Panc1 (cell line): ENCODE results near the gene TBC1D22B. TPM values are rescaled to one million over a fixed set of nuclear protein-coding genes. Genes with fewer than 3 reads are reported as not detected.

Experiments
- ATAC-seq: fragments of 200-7000 bp; cut with Tn5 transposase; 2 replicates; pipeline ENCODE4 v1.9.1; 2020; ENCODE audit warnings: mild to moderate bottlenecking, moderate library complexity
- BruUV-seq: library from RNA; stranded (reverse); fragments of 400-500 nt; replicated peaks from 2 replicates; lab custom pipeline; 2021; lab: Mats Ljungman, UMichigan
- CTCF ChIA-PET: fragments of 300-600 bp; sonication (Branson Sonifier 250); formaldehyde crosslinking; loops from one replicate; lab custom pipeline; 2022; ENCODE audit warnings: antibody characterized with exemption; lab: Charles Lee
- POLR2A ChIA-PET: fragments of 300-600 bp; sonication (Branson Sonifier 250); formaldehyde crosslinking; loops from one replicate; lab custom pipeline; 2022; ENCODE audit warnings: antibody characterized with exemption; lab: Charles Lee
- DNase-seq: peaks from one replicate; pipeline ENCODE4 v3.0.0-alpha.2; 2010; ENCODE audit warnings: low read depth, low spot score
- H3K27ac ChIP-seq: 2 replicates; pipeline ENCODE4 v1.5.1; 2011; ENCODE audit warnings: mild to moderate bottlenecking, low read length, inconsistent platforms
- H3K27me3 ChIP-seq: fragments of 200-500 bp; sonication (Bioruptor generic); 2 replicates; pipeline ENCODE4 v1.6.0; 2014; ENCODE audit warnings: low read length, inconsistent platforms; ENCODE audit not compliant: control insufficient read depth, insufficient read depth
- H3K36me3 ChIP-seq: fragments of 200-500 bp; sonication (Bioruptor generic); 2 replicates; pipeline ENCODE4 v1.5.1; 2014; ENCODE audit warnings: inconsistent platforms, mild to moderate bottlenecking, low read length, moderate library complexity; ENCODE audit not compliant: control insufficient read depth, insufficient read depth
- H3K4me1 ChIP-seq: 2 replicates; pipeline ENCODE4 v1.5.1; 2011; ENCODE audit warnings: inconsistent platforms, mild to moderate bottlenecking, low read length, moderate library complexity; ENCODE audit not compliant: control insufficient read depth, insufficient read depth
- H3K4me3 ChIP-seq, 2 experiments: 2 replicates each; pipeline ENCODE4 v1.5.1; 2011 to 2012; ENCODE audit warnings: low read depth in 2 of 2, low read length in 2 of 2, mild to moderate bottlenecking in 2 of 2, inconsistent platforms in 1 of 2, moderate library complexity in 1 of 2
- H3K9me3 ChIP-seq: fragments of 200-500 bp; sonication (Bioruptor generic); 2 replicates; pipeline ENCODE4 v1.5.1; 2014; ENCODE audit warnings: low read depth, mild to moderate bottlenecking, inconsistent platforms, low read length, moderate library complexity; ENCODE audit not compliant: control insufficient read depth, insufficient read depth
- CTCF ChIP-seq: fragments of 450-650 bp; IDR thresholded peaks from 2 replicates; pipeline ENCODE4 v1.5.1; 2017; ENCODE audit warnings: mild to moderate bottlenecking
- POLR2AphosphoS5 ChIP-seq: IDR thresholded peaks from 2 replicates; pipeline ENCODE4 v1.6.1; 2012; ENCODE audit warnings: mild to moderate bottlenecking, low read depth, low read length, moderate library complexity
- REST ChIP-seq, 2 experiments: IDR thresholded peaks; 2 replicates each; pipeline ENCODE4 v1.6.1; 2011 to 2012; ENCODE audit warnings: low read depth in 2 of 2, control low read depth in 1 of 2, low read length in 1 of 2, mild to moderate bottlenecking in 1 of 2, moderate library complexity in 1 of 2; ENCODE audit not compliant: insufficient read depth in 1 of 2
- SIN3A ChIP-seq: IDR thresholded peaks from 2 replicates; pipeline ENCODE4 v1.6.1; 2012; ENCODE audit warnings: low read depth, mild to moderate bottlenecking, low read length, moderate library complexity, borderline replicate concordance; ENCODE audit not compliant: insufficient read depth
- TCF7L2 ChIP-seq: IDR thresholded peaks from 2 replicates; pipeline ENCODE4 v1.6.1; 2011; ENCODE audit warnings: mild to moderate bottlenecking, low read depth, low read length, inconsistent platforms
- in situ Hi-C: cut with HindIII; loops from 2 replicates; pipeline ENCODE4 v1.10.0; 2016; ENCODE audit warnings: low sequenced_read_pairs, low pct_unique_long_range_greater_than_20kb
- intact Hi-C: fragments of 100-400 bp; cut with micrococcal nuclease; formaldehyde crosslinking; loops from one replicate; pipeline ENCODE4 v1.10.0; 2022; ENCODE audit not compliant: unreplicated experiment
- total RNA-seq: library from RNA; stranded (reverse); gene quantifications from one replicate; pipeline ENCODE4 v1.2.1, GENCODE V29; 2021; ENCODE audit not compliant: unreplicated experiment

Gene TBC1D22B
- total RNA-seq, 1 experiment from 2014 or later, result 13.0 TPM

- in situ Hi-C loops (no loop called here), intact Hi-C loops (no loop called here)
- Histone ChIP-seq H3K4me1 (peaks cover 16% of the 10 kb centered on the region), H3K4me3 (no peak overlapping the region), H3K36me3 (no peaks in the 10 kb centered on the region), H3K27me3 (no peaks in the 10 kb centered on the region), H3K9me3 (no peaks in the 10 kb centered on the region), H3K27ac (no peak overlapping the region; the same call in 1 of the 2 replicates)
- ATAC-seq, result no peak
- ChIA-PET POLR2A (interaction anchor here (0.5 to 0.7 kb wide), 3 partner anchors 39 to 232 kb away, joined by 3 to 5 read pairs (median 5); no protein-coding TSS in a partner anchor), CTCF (no interaction called here)
- TF ChIP-seq REST (IDR thresholded peaks at IDR 0.05; ENCODE audit: insufficient read depth in 1 of 2, low read depth in 2 of 2, low read length in 1 of 2) (no peak), CTCF (no peak)
- no TSS peak for BruUV-seq
- no peak for DNase-seq
These were observed 18.0 kb upstream of the TBC1D22B start for GRCh38 chr6:37239526-37239925.

- Histone ChIP-seq H3K27me3 (no peaks in the 10 kb centered on the region), H3K9me3 (no peaks in the 10 kb centered on the region), H3K36me3 (no peaks in the 10 kb centered on the region), H3K4me3 (no peak overlapping the region), H3K27ac (peak overlapping the region; percentile 46), H3K4me1 (peaks cover 16% of the 10 kb centered on the region)
- POLR2A ChIA-PET, result interaction anchor here (0.7 kb wide), 2 partner anchors 40 to 231 kb away, joined by 5 read pairs; no protein-coding TSS in a partner anchor
- intact Hi-C loops, result no loop called here
- peak; percentile 85 for DNase-seq
- CTCF ChIA-PET, result no interaction called here
- in situ Hi-C loops, result no loop called here
- ATAC-seq, result peak; percentile 83
- TF ChIP-seq CTCF (no peak), TCF7L2 (no peak), POLR2AphosphoS5 (no peak), REST (IDR thresholded peaks at IDR 0.05; ENCODE audit: insufficient read depth in 1 of 2, low read depth in 2 of 2, low read length in 1 of 2) (no peak), SIN3A (no peak)
- BruUV-seq, result no TSS peak
These were observed 17.4 kb upstream of the TBC1D22B start for GRCh38 chr6:37239950-37240713.
